Gastroesophageal sphincter (tissue), 4 donors: ENCODE data around the gene RPS6KL1. TPM values are rescaled to one million over a fixed set of nuclear protein-coding genes. Genes with fewer than 3 reads are reported as not detected.

Experiments used
- ATAC-seq: fragments of 150-250 bp; one replicate; pipeline ENCODE4 v1.9.1; 2016; ENCODE audit warnings: mild to moderate bottlenecking, moderate library complexity
- H3K27ac ChIP-seq, 4 donors: fragments of 200-600 bp; sonication (generic) in 3 of 4; 1 replicate in 3 of 4; 2 replicates in 1 of 4; pipeline ENCODE4 v1.5.1; 2016 to 2019
- H3K27me3 ChIP-seq: fragments of 200-600 bp; sonication (generic); one replicate; pipeline ENCODE4 v1.5.1; 2019
- H3K36me3 ChIP-seq, 2 donors: fragments of 200-600 bp; sonication (generic); one replicate each; pipeline ENCODE4 v1.5.1; 2019; ENCODE audit warnings: control low read depth in 1 of 2
- H3K4me1 ChIP-seq, 3 donors: fragments of 200-600 bp; sonication (generic); 1 replicate in 2 of 3; 2 replicates in 1 of 3; pipeline ENCODE4 v1.5.1; 2016 to 2019; ENCODE audit warnings: control low read depth in 2 of 3
- H3K4me3 ChIP-seq, 2 donors: fragments of 200-600 bp; sonication (generic); one replicate each; pipeline ENCODE4 v1.5.1; 2019; ENCODE audit warnings: mild to moderate bottlenecking in 1 of 2, moderate library complexity in 1 of 2
- H3K9me3 ChIP-seq, 3 donors: fragments of 200-600 bp; sonication (generic); one replicate each; pipeline ENCODE4 v1.5.1; 2017 to 2019; ENCODE audit warnings: control low read depth in 2 of 3
- CTCF ChIP-seq, 4 experiments: fragments of 200-600 bp in 2 of 4; fragments of 450-650 bp in 2 of 4; sonication (generic) in 1 of 4; IDR thresholded peaks; one replicate each; pipeline ENCODE4 v1.5.1; 2017 to 2019; ENCODE audit warnings: antibody characterized with exemption in 4 of 4, mild to moderate bottlenecking in 2 of 4, moderate library complexity in 2 of 4
- EP300 ChIP-seq: sonication (generic); formaldehyde crosslinking; IDR thresholded peaks from one replicate; pipeline ENCODE4 v1.6.1; 2017; ENCODE audit warnings: antibody characterized with exemption, mild to moderate bottlenecking
- POLR2A ChIP-seq, 2 donors: fragments of 450-650 bp; IDR thresholded peaks; one replicate each; pipeline ENCODE4 v1.6.1; 2017; ENCODE audit warnings: antibody characterized with exemption in 2 of 2, mild to moderate bottlenecking in 2 of 2, moderate library complexity in 1 of 2
- POLR2AphosphoS5 ChIP-seq: sonication (generic); formaldehyde crosslinking; IDR thresholded peaks from one replicate; pipeline ENCODE4 v1.6.1; 2017; ENCODE audit warnings: antibody characterized with exemption
- WGBS, 2 donors: methylation state at CpG; one replicate each; pipeline ENCODE4 v1.1.5; 2018; ENCODE audit warnings: low coverage in 1 of 2; 5-methylcytosine and 5-hydroxymethylcytosine counted together
- total RNA-seq, 4 donors: library from RNA; depleted of rRNA; stranded (reverse); fragments of >200 nt; gene quantifications; one replicate each; pipeline ENCODE4 v1.1.0, GENCODE V29; 2016

The RPS6KL1 gene
- total RNA-seq, 4 donors from 2014 or later, result 4.0 to 10.2 (median 8.2) TPM

GRCh38 chr14:74860899-74861733, 61.9 kb downstream of the RPS6KL1 start:
- Histone ChIP-seq H3K4me1 (peaks cover 0 to 15% (median 3%) of the 10 kb centered on the region in 3 donors), H3K36me3 (no peaks in the 10 kb centered on the region), H3K27me3 (peaks cover 3% of the 10 kb centered on the region), H3K9me3 (no peaks in the 10 kb centered on the region), H3K4me3 (no peak overlapping the region), H3K27ac (no peak overlapping the region)
- ATAC-seq, result peak; percentile 84
- TF ChIP-seq POLR2A (IDR thresholded peaks at IDR 0.05) (no peak), CTCF (IDR thresholded peaks at IDR 0.05) (peak; percentile 74 to 88 (median 86)), POLR2AphosphoS5 (peak; percentile 68), EP300 (no peak)
- 26 to 31% methylated on average over 5 of the region's 7 CpGs for WGBS, 2 donors

- no peak for ATAC-seq
- WGBS, 2 donors, result 51% methylated on average over 10 of the region's 10 CpGs
- H3K27ac ChIP-seq, result no peak overlapping the region
- no peaks in the 10 kb centered on the region for H3K27me3 ChIP-seq
- peaks cover 0 to 26% (median 3%) of the 10 kb centered on the region in 3 donors for H3K4me1 ChIP-seq
- no peak overlapping the region for H3K4me3 ChIP-seq
- no peak for TF ChIP-seq POLR2AphosphoS5
- no peak for TF ChIP-seq EP300
- TF ChIP-seq CTCF (IDR thresholded peaks at IDR 0.05), result no peak
- TF ChIP-seq POLR2A (IDR thresholded peaks at IDR 0.05), result no peak
- H3K9me3 ChIP-seq, result no peaks in the 10 kb centered on the region
- no peaks in the 10 kb centered on the region for H3K36me3 ChIP-seq
Measured at GRCh38 chr14:74859757-74860552, 63.1 kb downstream of the RPS6KL1 start.

- WGBS, 2 donors, result 17% methylated on average over 1 of the region's 1 CpG; no CpG with 5 or more reads in 1 of the 2 donors
- ATAC-seq, result no peak
- no peaks in the 10 kb centered on the region for H3K9me3 ChIP-seq
Measured at GRCh38 chr14:74858022-74858421, 65.0 kb downstream of the RPS6KL1 start.

GRCh38 chr14:74856366-74856765, 66.7 kb downstream of the RPS6KL1 start:
- TF ChIP-seq POLR2A (IDR thresholded peaks at IDR 0.05), result no peak
- TF ChIP-seq EP300, result no peak
- no peak for TF ChIP-seq POLR2AphosphoS5
- TF ChIP-seq CTCF (IDR thresholded peaks at IDR 0.05), result no peak
- H3K9me3 ChIP-seq, result no peaks in the 10 kb centered on the region
- WGBS, 2 donors, result 80% methylated on average over 1 of the region's 1 CpG; no CpG with 5 or more reads in 1 of the 2 donors
- no peaks in the 10 kb centered on the region for H3K27me3 ChIP-seq
- no peaks in the 10 kb centered on the region for H3K36me3 ChIP-seq
- no peak overlapping the region for H3K27ac ChIP-seq
- ATAC-seq, result no peak
- H3K4me1 ChIP-seq, result peaks cover 0 to 50% (median 19%) of the 10 kb centered on the region in 3 donors
- no peak overlapping the region for H3K4me3 ChIP-seq

More at GRCh38 chr14:74858022-74858421, 65.0 kb downstream of the RPS6KL1 start:
- peaks cover 0 to 42% (median 18%) of the 10 kb centered on the region in 3 donors for H3K4me1 ChIP-seq
- H3K4me3 ChIP-seq, result no peak overlapping the region
- TF ChIP-seq CTCF (IDR thresholded peaks at IDR 0.05) (no peak), POLR2A (IDR thresholded peaks at IDR 0.05) (no peak), POLR2AphosphoS5 (no peak), EP300 (no peak)
- no peaks in the 10 kb centered on the region for H3K27me3 ChIP-seq
- H3K27ac ChIP-seq, result no peak overlapping the region
- H3K36me3 ChIP-seq, result no peaks in the 10 kb centered on the region
